Stimulated activated CD4-positive, alpha-beta T cell treated with anti-CD3 and anti-CD28 coated beads, TNF-alpha, amount 100 ng/mL, for 1 hour (primary cell): ENCODE measurements around the gene SPNS1.
"Not testable (repeated sequence)": the region's sequence is repeated elsewhere in the genome, so short reads cannot be mapped to it uniquely, and the experiment has no call there.

ENCODE experiments used
- DNase-seq, 3 donors: peaks; one replicate each; pipeline ENCODE4 v3.0.0-alpha.2; 2020; ENCODE audit warnings: low read depth in 3 of 3, low spot score in 1 of 3

The SPNS1 gene, protein sequence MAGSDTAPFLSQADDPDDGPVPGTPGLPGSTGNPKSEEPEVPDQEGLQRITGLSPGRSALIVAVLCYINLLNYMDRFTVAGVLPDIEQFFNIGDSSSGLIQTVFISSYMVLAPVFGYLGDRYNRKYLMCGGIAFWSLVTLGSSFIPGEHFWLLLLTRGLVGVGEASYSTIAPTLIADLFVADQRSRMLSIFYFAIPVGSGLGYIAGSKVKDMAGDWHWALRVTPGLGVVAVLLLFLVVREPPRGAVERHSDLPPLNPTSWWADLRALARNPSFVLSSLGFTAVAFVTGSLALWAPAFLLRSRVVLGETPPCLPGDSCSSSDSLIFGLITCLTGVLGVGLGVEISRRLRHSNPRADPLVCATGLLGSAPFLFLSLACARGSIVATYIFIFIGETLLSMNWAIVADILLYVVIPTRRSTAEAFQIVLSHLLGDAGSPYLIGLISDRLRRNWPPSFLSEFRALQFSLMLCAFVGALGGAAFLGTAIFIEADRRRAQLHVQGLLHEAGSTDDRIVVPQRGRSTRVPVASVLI

DNA sequence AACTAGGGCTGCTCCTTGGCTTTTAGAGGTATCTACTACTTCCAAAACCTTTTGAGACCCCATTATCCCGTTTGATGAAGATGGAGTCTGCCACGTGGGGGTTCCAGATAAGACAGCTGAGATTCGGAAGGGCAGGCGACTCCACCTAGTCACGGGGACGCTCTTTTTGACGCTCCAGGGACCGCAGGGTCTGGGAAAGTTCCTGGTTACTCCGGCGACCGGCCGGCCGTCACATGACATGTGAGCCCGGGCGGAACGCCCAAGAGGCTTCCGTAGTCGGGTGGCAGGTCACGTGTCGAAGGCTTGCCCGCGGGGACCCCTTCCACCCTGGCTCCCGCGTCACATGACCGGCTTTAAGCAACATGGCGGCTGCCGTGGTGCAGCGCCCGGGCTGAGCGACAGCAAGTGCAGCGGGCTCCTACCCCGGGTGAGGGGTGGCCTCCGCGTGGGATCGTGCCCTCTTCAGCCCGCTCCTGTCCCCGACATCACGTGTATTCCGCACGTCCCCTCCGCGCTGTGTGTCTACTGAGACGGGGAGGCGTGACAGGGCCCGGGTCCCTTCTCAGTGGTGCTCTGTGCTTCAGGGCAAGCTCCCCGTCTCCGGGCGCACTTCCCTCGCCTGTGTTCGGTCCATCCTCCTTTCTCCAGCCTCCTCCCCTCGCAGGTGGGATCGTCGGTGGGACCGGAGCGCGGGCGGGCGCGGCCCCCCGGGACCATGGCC is at the start of gene SPNS1:
Gene SPNS1 (plus strand): TSS at position 342 of the 721 bp plus-strand sequence. CDS start 374 bp downstream, at position 716.
- peak; percentile 75 to 80 (median 79) for DNase-seq

DNA sequence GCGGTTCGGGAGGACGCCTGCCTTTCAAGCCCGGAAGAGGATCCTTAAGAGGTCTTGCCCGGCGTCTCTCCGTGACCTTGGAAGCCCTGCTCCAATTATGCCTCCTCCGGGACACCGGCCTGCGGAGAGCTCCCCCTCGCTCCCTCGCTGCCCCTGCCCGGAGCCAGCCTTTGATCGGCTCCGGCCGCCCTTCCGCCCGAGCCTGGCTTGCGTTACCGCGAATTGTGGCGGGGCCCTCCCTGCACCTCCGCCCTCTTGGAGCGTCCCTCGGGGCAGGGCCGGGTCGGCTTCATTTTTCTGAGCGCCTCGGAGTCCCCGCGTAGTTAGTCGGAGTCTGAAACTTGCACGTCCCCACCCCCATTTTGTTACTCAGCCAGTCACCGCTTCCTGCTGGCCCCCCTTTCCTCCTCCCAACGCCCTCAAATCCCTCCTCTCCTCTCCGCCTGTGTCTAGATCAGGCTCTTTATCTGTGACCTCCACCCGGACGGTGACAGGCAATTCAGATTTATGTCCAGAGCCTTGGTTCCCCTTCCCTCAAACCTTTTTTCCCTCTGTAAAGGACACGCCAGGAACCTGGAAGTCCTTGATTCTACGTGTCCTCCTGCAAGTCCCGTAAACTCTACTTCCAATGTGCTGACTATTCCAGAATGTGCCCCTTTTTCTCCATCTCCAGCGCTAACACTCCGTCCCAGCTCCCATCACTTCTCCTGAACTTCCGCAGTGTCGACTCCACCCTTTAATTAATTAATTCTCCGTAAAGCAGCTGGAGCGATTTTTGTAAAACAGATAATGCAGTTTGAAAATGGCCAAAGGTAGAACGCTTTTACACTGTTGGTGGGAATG is 49.0 kb upstream of the SPNS1 start:
- peak; percentile 52 to 58 (median 54) for DNase-seq

DNA sequence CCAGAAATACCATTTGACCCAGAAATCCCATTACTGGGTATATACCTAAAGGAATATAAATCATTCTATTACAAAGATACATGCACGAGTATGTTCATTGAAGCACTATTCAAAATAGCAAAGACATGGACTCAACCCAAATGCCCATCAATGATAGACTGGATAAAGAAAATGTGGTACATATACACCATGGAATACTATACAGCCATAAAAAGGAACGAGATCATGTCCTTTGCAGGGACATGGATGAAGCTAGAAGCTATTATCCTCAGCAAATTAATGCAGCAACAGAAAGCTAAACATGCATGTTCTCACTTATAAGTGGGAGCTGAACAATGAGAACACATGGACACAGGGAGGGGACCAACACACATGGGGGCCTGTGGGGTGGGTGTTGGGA is 48.3 kb upstream of the SPNS1 start:
- not testable (repeated sequence) for DNase-seq

DNA sequence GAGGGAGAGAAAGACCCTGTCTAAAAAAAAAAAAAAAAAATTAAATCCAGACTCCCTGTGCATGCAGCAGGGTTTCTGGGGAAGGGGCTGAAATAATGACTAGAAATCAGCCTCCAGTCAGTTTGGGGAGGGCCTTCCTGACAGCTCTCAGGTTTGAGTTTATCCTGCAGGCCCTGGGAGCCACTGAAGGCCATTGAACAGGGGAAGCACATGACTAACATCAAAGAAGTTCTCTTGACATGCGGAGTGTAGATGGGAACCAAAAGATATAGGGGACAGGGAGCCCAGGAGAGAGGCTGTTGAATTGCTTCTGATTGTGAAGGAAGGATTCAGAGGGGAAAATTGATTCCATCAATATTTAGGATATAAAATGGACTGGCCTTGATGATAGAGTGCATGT is 46.8 kb upstream of the SPNS1 start:
- no peak for DNase-seq

DNA sequence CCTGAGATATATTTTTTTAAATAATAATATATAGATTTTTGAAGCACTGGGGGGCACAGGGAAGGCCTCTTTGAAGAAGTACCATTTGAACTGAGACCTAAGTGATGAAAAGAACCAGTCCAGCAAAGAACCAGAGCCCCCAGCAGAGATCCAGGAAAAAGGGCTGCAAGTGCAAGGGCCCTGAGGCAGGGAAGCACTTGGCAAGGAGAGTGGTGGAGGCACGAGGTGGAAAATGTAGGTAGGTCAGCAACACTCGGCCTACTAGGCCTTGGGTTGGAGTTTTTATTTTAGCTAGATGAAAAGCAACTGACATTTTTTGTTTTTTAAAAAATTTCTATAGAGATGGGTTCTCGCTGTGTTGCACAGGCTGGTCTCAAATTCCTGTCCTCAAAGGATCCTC is 44.4 kb upstream of the SPNS1 start:
- DNase-seq: no peak

DNA sequence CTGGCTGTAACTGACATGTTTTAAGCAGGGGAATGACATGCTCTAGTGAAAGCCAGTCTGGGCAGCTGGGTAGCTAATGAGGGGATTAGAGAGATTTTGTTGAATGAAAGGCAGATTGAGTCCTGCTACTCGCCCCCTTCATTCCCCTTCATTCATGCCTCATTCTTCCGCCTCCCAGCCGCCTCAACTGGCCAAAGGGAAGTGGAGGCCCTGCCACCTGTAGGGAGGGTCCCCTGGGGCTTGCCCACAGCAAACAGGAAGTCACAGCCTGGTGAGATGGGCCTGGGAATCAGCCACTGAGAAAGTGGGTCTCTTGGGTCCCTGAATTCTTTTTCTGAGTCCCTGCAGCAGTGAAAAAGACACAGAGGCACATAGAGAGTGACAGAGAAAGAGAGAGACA is 43.9 kb upstream of the SPNS1 start:
- DNase-seq: no peak

DNA sequence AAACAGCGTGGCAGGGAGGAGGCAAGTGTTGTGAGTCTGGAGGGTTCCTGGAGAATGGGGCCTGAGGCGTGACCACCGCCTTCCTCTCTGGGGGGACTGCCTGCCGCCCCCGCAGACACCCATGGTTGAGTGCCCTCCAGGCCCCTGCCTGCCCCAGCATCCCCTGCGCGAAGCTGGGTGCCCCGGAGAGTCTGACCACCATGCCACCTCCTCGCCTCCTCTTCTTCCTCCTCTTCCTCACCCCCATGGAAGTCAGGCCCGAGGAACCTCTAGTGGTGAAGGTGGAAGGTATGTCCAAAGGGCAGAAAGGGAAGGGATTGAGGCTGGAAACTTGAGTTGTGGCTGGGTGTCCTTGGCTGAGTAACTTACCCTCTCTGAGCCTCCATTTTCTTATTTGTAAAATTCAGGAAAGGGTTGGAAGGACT is 42.8 kb upstream of the SPNS1 start, which contains the start of gene CD19:
Gene CD19 (plus strand): TSS at position 171 of the 425 bp plus-strand sequence. CDS start 30 bp downstream, at position 201.
- no peak for DNase-seq

DNA sequence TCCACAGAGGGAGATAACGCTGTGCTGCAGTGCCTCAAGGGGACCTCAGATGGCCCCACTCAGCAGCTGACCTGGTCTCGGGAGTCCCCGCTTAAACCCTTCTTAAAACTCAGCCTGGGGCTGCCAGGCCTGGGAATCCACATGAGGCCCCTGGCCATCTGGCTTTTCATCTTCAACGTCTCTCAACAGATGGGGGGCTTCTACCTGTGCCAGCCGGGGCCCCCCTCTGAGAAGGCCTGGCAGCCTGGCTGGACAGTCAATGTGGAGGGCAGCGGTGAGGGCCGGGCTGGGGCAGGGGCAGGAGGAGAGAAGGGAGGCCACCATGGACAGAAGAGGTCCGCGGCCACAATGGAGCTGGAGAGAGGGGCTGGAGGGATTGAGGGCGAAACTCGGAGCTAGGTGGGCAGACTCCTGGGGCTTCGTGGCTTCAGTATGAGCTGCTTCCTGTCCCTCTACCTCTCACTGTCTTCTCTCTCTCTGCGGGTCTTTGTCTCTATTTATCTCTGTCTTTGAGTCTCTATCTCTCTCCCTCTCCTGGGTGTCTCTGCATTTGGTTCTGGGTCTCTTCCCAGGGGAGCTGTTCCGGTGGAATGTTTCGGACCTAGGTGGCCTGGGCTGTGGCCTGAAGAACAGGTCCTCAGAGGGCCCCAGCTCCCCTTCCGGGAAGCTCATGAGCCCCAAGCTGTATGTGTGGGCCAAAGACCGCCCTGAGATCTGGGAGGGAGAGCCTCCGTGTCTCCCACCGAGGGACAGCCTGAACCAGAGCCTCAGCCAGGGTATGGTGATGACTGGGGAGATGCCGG is 42.0 kb upstream of the SPNS1 start:
- DNase-seq: no peak

DNA sequence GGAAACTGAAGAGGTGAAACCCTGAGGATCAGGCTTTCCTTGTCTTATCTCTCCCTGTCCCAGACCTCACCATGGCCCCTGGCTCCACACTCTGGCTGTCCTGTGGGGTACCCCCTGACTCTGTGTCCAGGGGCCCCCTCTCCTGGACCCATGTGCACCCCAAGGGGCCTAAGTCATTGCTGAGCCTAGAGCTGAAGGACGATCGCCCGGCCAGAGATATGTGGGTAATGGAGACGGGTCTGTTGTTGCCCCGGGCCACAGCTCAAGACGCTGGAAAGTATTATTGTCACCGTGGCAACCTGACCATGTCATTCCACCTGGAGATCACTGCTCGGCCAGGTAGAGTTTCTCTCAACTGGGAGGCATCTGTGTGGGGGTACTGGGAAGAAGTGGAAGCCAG is 41.4 kb upstream of the SPNS1 start:
- no peak for DNase-seq

DNA sequence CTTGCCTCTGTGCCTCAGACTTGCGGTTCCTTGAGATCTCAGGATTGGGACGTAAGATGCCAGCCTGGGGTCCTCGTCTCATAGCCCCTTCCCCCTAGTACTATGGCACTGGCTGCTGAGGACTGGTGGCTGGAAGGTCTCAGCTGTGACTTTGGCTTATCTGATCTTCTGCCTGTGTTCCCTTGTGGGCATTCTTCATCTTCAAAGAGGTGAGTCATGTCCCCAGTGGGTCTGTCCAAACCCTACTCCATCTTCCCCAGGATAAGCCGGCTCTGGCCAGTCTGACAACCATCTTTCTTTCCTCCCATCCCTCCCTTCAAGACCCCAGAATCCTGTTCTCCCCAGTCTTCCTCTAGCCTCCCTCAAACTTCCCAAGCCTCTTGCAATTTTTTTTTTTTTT is 39.2 kb upstream of the SPNS1 start:
- no peak for DNase-seq

DNA sequence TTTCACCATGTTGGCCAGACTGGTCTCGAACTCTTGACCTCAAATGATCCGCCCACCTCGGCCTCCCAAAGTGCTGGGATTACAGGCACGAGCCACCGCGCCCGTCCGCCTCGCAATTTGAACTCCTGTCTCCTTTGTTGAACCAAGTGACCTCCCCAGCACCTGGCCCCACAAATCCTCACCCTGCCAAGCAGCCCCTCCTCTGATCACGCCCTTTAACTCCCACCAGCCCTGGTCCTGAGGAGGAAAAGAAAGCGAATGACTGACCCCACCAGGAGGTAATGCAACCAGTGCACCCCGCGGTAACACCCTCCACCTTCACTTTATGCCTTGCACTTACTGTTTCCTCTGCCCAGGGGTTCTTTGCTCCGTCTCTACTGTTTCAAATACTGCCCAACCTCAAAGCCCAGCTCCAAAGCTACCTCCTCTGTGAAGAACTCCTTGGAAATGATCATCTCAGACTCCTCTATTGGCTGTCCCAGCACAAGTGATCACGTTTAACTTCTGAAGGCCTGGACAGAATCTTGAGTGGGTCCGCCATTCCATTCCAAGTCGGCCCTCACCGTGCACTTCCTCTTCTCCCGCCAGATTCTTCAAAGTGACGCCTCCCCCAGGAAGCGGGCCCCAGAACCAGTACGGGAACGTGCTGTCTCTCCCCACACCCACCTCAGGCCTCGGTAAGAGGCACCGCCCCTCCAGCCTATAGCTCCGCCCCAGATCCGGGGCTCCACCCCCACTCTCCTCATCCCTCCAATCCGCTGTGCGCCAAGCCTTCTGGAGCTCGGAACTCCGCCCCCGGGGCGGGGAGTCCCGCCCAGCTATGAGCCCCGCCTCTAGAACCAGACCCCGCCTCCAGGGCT is 38.4 kb upstream of the SPNS1 start:
- DNase-seq: peak; percentile 40 to 79 (median 69)

DNA sequence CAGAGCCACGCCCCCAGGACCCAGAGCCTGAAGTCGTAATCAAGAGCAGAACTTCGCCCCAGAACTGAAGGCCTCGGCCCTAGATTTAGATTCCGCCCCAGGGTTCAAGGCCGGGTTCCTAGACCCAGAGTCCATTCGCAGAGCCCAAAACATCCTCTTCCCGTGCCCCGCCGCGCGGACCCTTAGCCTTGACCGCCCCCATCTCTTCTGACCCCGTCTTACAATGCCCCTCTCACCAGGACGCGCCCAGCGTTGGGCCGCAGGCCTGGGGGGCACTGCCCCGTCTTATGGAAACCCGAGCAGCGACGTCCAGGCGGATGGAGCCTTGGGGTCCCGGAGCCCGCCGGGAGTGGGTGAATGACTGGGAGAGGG is 37.8 kb upstream of the SPNS1 start:
- DNase-seq: no peak

DNA sequence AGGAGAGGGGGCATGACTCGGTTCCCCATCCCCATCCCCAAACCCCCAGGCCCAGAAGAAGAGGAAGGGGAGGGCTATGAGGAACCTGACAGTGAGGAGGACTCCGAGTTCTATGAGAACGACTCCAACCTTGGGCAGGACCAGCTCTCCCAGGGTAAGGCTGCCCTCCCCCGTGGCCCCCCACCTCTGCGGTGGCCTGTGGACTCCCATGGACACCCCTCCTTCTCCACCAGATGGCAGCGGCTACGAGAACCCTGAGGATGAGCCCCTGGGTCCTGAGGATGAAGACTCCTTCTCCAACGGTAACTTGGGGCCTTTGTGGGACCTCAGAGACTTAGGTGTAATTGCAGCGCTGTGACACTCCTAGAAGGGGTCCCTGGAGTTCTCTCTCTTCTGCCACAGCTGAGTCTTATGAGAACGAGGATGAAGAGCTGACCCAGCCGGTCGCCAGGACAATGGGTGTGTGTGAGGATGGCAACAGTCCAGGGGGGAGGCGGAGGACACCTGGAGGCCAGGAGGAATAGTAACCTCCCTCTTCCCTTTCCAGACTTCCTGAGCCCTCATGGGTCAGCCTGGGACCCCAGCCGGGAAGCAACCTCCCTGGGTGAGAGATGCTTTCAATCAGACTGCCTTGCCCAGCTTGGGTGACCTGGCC is 37.2 kb upstream of the SPNS1 start:
- DNase-seq: no peak

DNA sequence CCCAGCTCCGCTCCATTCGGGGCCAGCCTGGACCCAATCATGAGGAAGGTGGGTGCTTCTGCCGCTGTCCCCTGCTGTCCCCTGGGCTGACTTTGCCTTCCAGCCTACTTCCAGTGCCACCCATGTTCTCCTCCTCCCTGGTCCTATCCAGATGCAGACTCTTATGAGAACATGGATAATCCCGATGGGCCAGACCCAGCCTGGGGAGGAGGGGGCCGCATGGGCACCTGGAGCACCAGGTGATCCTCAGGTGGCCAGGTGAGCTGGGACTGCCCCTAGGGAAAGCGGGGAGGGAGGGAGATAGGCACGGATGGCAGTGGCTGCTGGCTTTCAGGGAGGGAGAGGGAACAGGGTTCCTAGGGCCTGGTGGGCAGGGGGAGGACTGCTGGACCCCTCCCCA is 35.9 kb upstream of the SPNS1 start:
- no peak for DNase-seq

DNA sequence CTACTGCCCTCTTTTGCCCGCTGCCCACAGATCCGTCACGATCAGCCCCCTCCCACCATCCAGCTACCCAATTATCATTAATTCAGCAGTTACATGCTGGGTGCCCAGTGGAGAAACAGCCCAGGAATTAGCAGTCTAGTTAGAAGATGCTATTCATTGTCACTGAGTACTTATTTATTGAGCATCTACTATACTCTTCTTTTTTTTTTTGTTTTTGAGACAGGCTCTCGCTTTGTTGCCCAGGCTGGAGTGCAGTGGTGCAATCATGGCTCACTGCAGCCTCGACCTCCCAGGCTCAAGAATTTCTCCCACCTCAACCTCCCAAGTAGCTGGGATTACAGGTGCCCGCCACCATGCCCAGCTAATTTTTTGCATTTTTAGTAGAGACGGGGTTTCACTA is 34.8 kb upstream of the SPNS1 start:
- DNase-seq: not testable (repeated sequence)

DNA sequence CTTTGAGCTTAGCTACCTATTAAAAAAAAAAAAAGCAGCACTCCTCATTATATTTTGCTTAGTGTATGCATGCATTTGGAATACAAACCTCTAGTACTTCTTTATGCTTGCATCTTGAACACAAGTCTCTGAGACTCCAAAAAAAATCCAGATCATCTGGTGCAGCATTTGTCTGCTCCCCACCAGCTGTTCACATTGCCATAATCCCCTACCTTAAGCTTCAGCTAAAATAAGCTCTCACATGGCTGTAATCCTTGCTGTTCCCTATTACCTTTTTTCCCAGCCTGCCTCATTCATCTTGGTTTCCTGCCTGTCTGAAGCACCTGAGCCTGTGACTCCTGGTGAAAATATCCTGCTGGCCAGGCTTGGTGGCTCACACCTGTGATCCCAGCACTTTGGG is 31.3 kb upstream of the SPNS1 start:
- no peak for DNase-seq

DNA sequence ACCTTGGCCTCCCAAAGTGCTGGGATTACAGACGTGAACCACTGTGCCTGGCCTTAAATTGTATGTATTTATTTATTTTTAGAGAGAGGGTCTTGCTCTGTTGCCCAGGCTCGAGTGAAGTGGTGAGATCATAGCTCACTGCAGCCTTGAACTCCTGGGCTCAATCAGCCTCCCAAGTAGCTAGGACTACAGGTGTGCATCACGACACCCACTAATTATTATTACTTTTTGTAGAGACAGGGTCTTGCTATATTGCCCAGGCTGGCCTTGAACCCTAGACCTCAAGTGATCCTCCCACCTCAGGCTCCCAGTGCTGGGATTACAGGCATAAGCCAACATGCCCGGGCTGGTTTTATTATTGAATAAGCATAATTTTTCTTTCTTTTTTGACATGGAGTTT is 27.9 kb upstream of the SPNS1 start:
- no peak for DNase-seq

DNA sequence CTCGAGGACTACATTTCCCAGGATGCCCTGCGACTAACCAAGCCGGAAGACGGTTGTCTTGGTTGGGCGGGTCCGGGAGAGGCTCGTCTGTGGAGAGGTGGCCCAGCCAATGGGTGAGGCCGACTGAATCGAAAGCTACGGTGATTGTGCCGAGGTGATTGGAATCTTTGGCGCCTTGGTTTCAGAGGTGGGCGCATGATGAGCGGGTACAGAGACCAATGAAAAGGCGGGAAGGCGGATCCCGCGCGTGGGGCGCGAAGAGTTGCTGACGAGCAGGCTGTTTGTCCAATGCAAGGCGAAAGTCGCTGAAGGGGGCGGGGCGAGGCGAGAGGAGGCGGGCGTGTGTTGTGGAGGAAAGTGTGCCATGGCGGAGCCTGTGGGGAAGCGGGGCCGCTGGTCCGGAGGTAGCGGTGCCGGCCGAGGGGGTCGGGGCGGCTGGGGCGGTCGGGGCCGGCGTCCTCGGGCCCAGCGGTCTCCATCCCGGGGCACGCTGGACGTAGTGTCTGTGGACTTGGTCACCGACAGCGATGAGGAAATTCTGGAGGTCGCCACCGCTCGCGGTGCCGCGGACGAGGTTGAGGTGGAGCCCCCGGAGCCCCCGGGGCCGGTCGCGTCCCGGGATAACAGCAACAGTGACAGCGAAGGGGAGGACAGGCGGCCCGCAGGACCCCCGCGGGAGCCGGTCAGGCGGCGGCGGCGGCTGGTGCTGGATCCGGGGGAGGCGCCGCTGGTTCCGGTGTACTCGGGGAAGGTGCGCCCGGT is 23.7 kb upstream of the SPNS1 start, which contains the start of gene NFATC2IP:
Gene NFATC2IP (plus strand): TSS at position 290 of the 762 bp plus-strand sequence. CDS start 75 bp downstream, at position 365.
- peak; percentile 99 for DNase-seq
